GM12878 (cell line): ENCODE measurements around the gene HOXB6. TPM values are rescaled to one million over a fixed set of nuclear protein-coding genes. Genes with fewer than 3 reads are reported as not detected.

Experiments used
- ATAC-seq: fragments of 200-7000 bp; cut with Tn5 transposase; 3 replicates; pipeline ENCODE4 v1.9.1; 2020; ENCODE audit warnings: mild to moderate bottlenecking, moderate library complexity
- BruUV-seq: library from RNA; stranded (reverse); fragments of 400-500 nt; replicated peaks from 2 replicates; lab custom pipeline; 2021; lab: Mats Ljungman, UMichigan
- CTCF ChIA-PET: fragments of 300-600 bp; sonication (Branson Sonifier 250); formaldehyde crosslinking; extraction: SDS; loops from one replicate; lab custom pipeline; 2021; ENCODE audit warnings: inconsistent platforms; lab: Yijun Ruan, JAX
- POLR2A ChIA-PET: fragments of 350-600 bp; formaldehyde crosslinking; extraction: SDS; loops from one replicate; lab custom pipeline; 2021; ENCODE audit warnings: inconsistent platforms; lab: Charles Lee
- RAD21 ChIA-PET: fragments of 300-600 bp; sonication (Branson Sonifier 250); formaldehyde crosslinking; loops from one replicate; lab custom pipeline; 2023; ENCODE audit warnings: antibody characterized with exemption; ENCODE audit not compliant: unreplicated experiment; lab: Charles Lee
- SMC1A ChIA-PET: fragments of 300-600 bp; sonication (Branson Sonifier 250); formaldehyde crosslinking; loops from one replicate; lab custom pipeline; 2023; ENCODE audit not compliant: unreplicated experiment, uncharacterized antibody; lab: Charles Lee
- DNase-seq: peaks from one replicate; pipeline ENCODE4 v3.0.0-alpha.2; 2011; ENCODE audit warnings: low read depth, low spot score
- FAIRE-seq: peaks from 3 replicates; lab custom pipeline; 2011; peaks lifted over from hg19 to GRCh38; lab: Jason Lieb, UNC
- H2AFZ ChIP-seq: 2 replicates; pipeline ENCODE4 v1.6.0; 2011; ENCODE audit warnings: low read depth, low read length, control low read depth; ENCODE audit not compliant: control insufficient read depth
- H3K27ac ChIP-seq: 2 replicates; pipeline ENCODE4 v1.5.1; 2011; ENCODE audit warnings: control low read depth; ENCODE audit not compliant: control insufficient read depth, insufficient read depth
- H3K27me3 ChIP-seq, 2 experiments: replicated peaks in 1 of 2; 2 replicates each; pipeline versions ENCODE4 v1.6.0 to v1.6.1; 2011; ENCODE audit warnings: low read length in 1 of 2; ENCODE audit not compliant: control insufficient read depth in 2 of 2, insufficient read depth in 2 of 2
- H3K36me3 ChIP-seq, 2 experiments: 2 replicates each; pipeline ENCODE4 v1.5.1; 2011; ENCODE audit warnings: low read length in 1 of 2; ENCODE audit not compliant: control insufficient read depth in 2 of 2, insufficient read depth in 2 of 2
- H3K4me1 ChIP-seq: 2 replicates; pipeline ENCODE4 v1.6.1; 2011; ENCODE audit warnings: mild to moderate bottlenecking, low read length, moderate library complexity, mixed read lengths; ENCODE audit not compliant: control insufficient read depth, insufficient read depth
- H3K4me2 ChIP-seq: 2 replicates; pipeline ENCODE4 v1.6.0; 2011; ENCODE audit warnings: control low read depth; ENCODE audit not compliant: control insufficient read depth, insufficient read depth
- H3K4me3 ChIP-seq: fragments of 200-600 bp; sonication (generic); 2 replicates; pipeline ENCODE4 v1.5.1; 2016
- H3K79me2 ChIP-seq: 2 replicates; pipeline ENCODE4 v1.6.0; 2011; ENCODE audit warnings: low read length; ENCODE audit not compliant: control insufficient read depth, insufficient read depth
- H3K9ac ChIP-seq: 2 replicates; pipeline ENCODE4 v1.8.0; 2011; ENCODE audit warnings: low read length, control low read depth, mixed read lengths; ENCODE audit not compliant: control insufficient read depth, insufficient read depth
- H3K9me3 ChIP-seq: replicated peaks from 3 replicates; pipeline ENCODE4 v1.5.1; 2011; ENCODE audit warnings: mild to moderate bottlenecking, low read length; ENCODE audit not compliant: control insufficient read depth, insufficient read depth
- H4K20me1 ChIP-seq: 2 replicates; pipeline ENCODE4 v1.6.0; 2011; ENCODE audit not compliant: control insufficient read depth, insufficient read depth
- BCLAF1 ChIP-seq: fragments of 450-650 bp; IDR thresholded peaks from 2 replicates; pipeline ENCODE4 v1.6.1; 2017; ENCODE audit warnings: antibody characterized with exemption, mild to moderate bottlenecking, moderate library complexity
- NR2C2 ChIP-seq: IDR thresholded peaks from 2 replicates; pipeline ENCODE4 v1.6.1; 2011; ENCODE audit warnings: borderline replicate concordance, low read depth; ENCODE audit not compliant: control insufficient read depth, insufficient read length
- RAD21 ChIP-seq: IDR thresholded peaks from 2 replicates; pipeline ENCODE4 v1.6.1; 2011; ENCODE audit warnings: mild to moderate bottlenecking, low read depth, low read length, moderate library complexity; ENCODE audit not compliant: insufficient read depth
- SMAD5 ChIP-seq: IDR thresholded peaks from 2 replicates; pipeline ENCODE4 v1.6.1; 2016; ENCODE audit warnings: antibody characterized with exemption, low read depth
- STAT1 ChIP-seq: fragments of 450-650 bp; conservative IDR thresholded peaks from 2 replicates; pipeline ENCODE4 v1.6.1; 2014; ENCODE audit warnings: antibody characterized with exemption, mild to moderate bottlenecking
- TCF12 ChIP-seq: IDR thresholded peaks from 2 replicates; pipeline ENCODE4 v1.6.1; 2011; ENCODE audit warnings: low read depth, mild to moderate bottlenecking, low read length
- YBX1 ChIP-seq: fragments of 450-650 bp; IDR thresholded peaks from 2 replicates; pipeline ENCODE4 v1.6.1; 2016; ENCODE audit warnings: antibody characterized with exemption
- WGBS: methylation state at CpG from one replicate; pipeline ENCODE4 v1.1.6; 2016; ENCODE audit warnings: low lambda C conversion rate; ENCODE audit not compliant: insufficient replicate concordance, insufficient coverage; ENCODE audit errors: missing lambda C conversion rate; 5-methylcytosine and 5-hydroxymethylcytosine counted together
- in situ Hi-C: fragments of 300-500 bp; cut with MboI; formaldehyde crosslinking; loops from 9 replicates; pipeline ENCODE4 v1.14.3; 2018; ENCODE audit warnings: mixed read lengths
- intact Hi-C: fragments of 100-400 bp; cut with micrococcal nuclease; formaldehyde crosslinking; loops from one replicate; pipeline ENCODE4 v1.14.2; 2022; ENCODE audit not compliant: unreplicated experiment
- polyA plus RNA-seq, 11 experiments: library from polyadenylated mRNA; depleted of rRNA in 4 of 11; unstranded in 6 of 11; stranded (reverse) in 5 of 11; fragments of >200 nt; fragmentation: Nextera tagmentation in 4 of 11; fragmentation: Illumina TruSeq in 1 of 11; extraction: Ambion mirVana in 4 of 11; extraction: Trizol in 1 of 11; gene quantifications; 1 replicate in 1 of 11; 2 replicates in 10 of 11; pipeline versions ENCODE4 v1.2.1 to v1.2.3, GENCODE V29; 2011 to 2016; ENCODE audit warnings: inconsistent platforms in 2 of 11, missing spikeins in 2 of 11, low read depth in 1 of 11
- total RNA-seq, 4 experiments: library from RNA; depleted of rRNA in 3 of 4; stranded (reverse); fragments of >200 nt in 3 of 4; fragmentation: Illumina TruSeq in 1 of 4; extraction: Trizol in 1 of 4; gene quantifications; 2 replicates each; pipeline versions ENCODE4 v1.2.1 to v1.2.3, GENCODE V29; 2013 to 2021
- TF ChIP-seq, protein P1 (sequence below): fragments of 150-350 bp; IDR thresholded peaks from 2 replicates; pipeline ENCODE4 v1.6.1; 2014; ENCODE audit warnings: mild to moderate bottlenecking, low read depth, low read length

The HOXB6 gene
- total and polyA plus RNA-seq, 10 of the 15 experiments (the other 5 are each of a cell fraction or from before 2014, with no cell fraction given): 0.04 to 0.51 (median 0.09) TPM; not detected in 2

GRCh38 chr17:48630009-48630924, 25.5 kb upstream of the HOXB6 start:
- H3K36me3 ChIP-seq: no peaks in the 10 kb centered on the region; a peak in 1 of 4 replicates
- no peak overlapping the region for H2AFZ ChIP-seq
- ChIA-PET SMC1A (no interaction called here), POLR2A (no interaction called here), RAD21 (no interaction called here)
- no peak overlapping the region for H3K4me2 ChIP-seq
- BruUV-seq: no TSS peak
- H3K4me3 ChIP-seq: no peak overlapping the region
- ATAC-seq: no peak
- H3K27me3 ChIP-seq: peaks cover 18 to 21% of the 10 kb centered on the region in 2 experiments
- no peak overlapping the region for H3K27ac ChIP-seq
- TF ChIP-seq STAT1 (no peak), SMAD5 (no peak), RAD21 (no peak), NR2C2 (no peak), TCF12 (no peak), BCLAF1 (no peak), YBX1 (no peak)
- TF ChIP-seq, protein P1, sequence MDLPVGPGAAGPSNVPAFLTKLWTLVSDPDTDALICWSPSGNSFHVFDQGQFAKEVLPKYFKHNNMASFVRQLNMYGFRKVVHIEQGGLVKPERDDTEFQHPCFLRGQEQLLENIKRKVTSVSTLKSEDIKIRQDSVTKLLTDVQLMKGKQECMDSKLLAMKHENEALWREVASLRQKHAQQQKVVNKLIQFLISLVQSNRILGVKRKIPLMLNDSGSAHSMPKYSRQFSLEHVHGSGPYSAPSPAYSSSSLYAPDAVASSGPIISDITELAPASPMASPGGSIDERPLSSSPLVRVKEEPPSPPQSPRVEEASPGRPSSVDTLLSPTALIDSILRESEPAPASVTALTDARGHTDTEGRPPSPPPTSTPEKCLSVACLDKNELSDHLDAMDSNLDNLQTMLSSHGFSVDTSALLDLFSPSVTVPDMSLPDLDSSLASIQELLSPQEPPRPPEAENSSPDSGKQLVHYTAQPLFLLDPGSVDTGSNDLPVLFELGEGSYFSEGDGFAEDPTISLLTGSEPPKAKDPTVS: no peak
- TF ChIP-seq, all 136 proteins: peak for 0
- no peak for FAIRE-seq
- in situ Hi-C loops (no loop called here), intact Hi-C loops (no loop called here)
- Histone ChIP-seq H3K4me1 (peaks cover 17% of the 10 kb centered on the region), H4K20me1 (no peaks in the 10 kb centered on the region), H3K79me2 (no peaks in the 10 kb centered on the region), H3K9ac (no peak overlapping the region), H3K9me3 (no peaks in the 10 kb centered on the region)
- no peak for DNase-seq
- 66% methylated on average over 15 of the region's 15 CpGs for WGBS
- CTCF ChIA-PET: interaction anchor here (1.4 to 1.7 kb wide), 2 partner anchors 17 to 23 kb away, joined by 3 to 4 read pairs; no protein-coding TSS in a partner anchor
